Omental fat pad (tissue), 4 donors: Measurements from ENCODE around the gene SMAD6. TPM values are rescaled to one million over a fixed set of nuclear protein-coding genes. Genes with fewer than 3 reads are reported as not detected.

Experiments used
- ATAC-seq: fragments of 150-250 bp; one replicate; pipeline ENCODE4 v1.9.1; 2016; ENCODE audit warnings: mild to moderate bottlenecking, moderate library complexity; ENCODE audit not compliant: low FRiP score
- DNase-seq: peaks from one replicate; pipeline ENCODE4 v3.0.0-alpha.2; 2019; ENCODE audit warnings: low spot score
- total RNA-seq, 4 donors: library from RNA; depleted of rRNA; stranded (reverse); fragments of >200 nt; gene quantifications; one replicate each; pipeline ENCODE4 v1.1.0, GENCODE V29; 2016
- TF ChIP-seq, protein P1 (sequence below), 3 donors: fragments of 450-650 bp; IDR thresholded peaks; one replicate each; pipeline ENCODE4 v1.5.1; 2016 to 2017; ENCODE audit warnings: antibody characterized with exemption in 3 of 3, mild to moderate bottlenecking in 3 of 3, moderate library complexity in 2 of 3

SMAD6 gene
- total RNA-seq, 4 donors from 2014 or later, result 15.6 to 44.9 (median 23.8) TPM

DNA sequence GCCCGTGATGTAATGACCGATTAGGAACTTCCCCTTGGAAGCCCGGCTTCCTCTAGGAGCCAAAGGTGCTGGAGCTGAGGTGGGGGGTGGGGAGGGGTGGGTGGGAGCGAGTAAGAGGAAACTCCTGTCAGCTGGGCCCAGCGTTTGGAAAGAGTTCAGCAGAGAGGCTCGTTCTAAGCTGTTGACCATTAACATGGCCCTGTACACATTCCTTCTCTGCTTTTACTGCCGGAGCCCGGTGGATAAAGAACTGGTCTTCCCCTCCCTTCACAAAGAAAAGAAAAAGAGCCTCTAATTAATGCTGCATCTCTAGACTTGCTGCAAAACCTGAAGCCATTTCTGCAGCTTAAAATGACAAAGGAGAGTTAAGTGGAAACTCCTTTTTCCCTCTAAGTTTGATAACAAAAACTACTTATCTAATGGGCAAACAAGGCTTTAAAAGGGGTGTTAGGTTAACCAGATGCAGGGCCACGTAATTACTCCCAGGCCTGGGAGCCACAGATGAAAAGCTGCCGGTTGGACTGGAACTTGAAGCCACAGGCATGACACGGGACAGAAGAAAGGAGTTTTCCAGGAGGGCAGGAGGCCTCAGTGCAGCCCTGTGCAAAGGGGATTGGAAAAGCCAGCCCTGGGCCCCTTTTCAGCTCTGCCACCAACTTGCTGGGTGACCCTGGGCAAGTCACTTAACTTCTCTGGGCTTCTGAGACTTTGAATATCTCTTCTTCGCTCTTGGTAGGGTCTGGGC lies 71.3 kb downstream of the SMAD6 start:
- DNase-seq (no peak), ATAC-seq (no peak)
- TF ChIP-seq, protein P1, sequence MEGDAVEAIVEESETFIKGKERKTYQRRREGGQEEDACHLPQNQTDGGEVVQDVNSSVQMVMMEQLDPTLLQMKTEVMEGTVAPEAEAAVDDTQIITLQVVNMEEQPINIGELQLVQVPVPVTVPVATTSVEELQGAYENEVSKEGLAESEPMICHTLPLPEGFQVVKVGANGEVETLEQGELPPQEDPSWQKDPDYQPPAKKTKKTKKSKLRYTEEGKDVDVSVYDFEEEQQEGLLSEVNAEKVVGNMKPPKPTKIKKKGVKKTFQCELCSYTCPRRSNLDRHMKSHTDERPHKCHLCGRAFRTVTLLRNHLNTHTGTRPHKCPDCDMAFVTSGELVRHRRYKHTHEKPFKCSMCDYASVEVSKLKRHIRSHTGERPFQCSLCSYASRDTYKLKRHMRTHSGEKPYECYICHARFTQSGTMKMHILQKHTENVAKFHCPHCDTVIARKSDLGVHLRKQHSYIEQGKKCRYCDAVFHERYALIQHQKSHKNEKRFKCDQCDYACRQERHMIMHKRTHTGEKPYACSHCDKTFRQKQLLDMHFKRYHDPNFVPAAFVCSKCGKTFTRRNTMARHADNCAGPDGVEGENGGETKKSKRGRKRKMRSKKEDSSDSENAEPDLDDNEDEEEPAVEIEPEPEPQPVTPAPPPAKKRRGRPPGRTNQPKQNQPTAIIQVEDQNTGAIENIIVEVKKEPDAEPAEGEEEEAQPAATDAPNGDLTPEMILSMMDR (IDR thresholded peaks at IDR 0.05), result no peak

DNA sequence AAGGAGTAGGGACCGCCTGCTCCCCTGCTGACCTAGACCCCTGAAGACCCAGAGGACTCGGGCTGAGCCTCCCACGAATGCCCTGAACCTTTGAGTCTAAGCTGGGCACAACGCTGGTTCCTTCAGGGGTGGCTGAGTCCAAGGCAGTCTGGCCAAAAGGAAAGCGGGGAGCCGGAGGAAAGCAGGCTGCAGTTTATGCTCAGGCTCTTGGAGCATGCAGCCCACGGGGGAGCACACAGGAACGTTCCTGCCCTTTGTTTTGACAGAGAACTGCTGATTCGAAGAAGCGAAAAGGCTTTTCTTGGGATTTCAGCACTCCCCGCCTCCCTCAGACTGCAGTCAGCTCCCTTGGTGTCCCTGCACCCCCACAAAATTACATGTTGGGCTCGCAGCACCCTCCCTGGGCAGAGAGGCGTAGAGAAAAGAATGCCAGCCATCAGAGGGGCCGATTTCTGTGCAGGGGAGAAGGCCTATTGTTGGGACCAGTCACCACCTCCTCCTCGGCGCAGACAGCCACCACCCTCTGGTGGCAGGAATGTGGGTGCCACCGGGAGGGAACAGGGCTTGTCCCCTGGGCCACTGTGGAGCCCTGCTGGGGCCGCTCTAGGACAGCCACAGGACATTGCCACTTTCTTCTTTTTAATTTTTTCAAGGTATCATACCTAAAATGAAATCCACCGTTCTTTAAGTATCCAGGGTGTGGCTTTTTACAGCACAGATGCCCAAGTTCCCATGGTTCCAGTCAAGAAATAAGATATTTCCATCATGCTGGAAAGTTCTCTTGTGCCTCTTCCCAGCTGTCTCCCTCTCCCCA lies 72.2 kb downstream of the SMAD6 start:
- TF ChIP-seq, protein P1 (IDR thresholded peaks at IDR 0.05), result peak in 2 of 3 donors; percentile 83 to 98
- peak; percentile 88 for ATAC-seq

DNA sequence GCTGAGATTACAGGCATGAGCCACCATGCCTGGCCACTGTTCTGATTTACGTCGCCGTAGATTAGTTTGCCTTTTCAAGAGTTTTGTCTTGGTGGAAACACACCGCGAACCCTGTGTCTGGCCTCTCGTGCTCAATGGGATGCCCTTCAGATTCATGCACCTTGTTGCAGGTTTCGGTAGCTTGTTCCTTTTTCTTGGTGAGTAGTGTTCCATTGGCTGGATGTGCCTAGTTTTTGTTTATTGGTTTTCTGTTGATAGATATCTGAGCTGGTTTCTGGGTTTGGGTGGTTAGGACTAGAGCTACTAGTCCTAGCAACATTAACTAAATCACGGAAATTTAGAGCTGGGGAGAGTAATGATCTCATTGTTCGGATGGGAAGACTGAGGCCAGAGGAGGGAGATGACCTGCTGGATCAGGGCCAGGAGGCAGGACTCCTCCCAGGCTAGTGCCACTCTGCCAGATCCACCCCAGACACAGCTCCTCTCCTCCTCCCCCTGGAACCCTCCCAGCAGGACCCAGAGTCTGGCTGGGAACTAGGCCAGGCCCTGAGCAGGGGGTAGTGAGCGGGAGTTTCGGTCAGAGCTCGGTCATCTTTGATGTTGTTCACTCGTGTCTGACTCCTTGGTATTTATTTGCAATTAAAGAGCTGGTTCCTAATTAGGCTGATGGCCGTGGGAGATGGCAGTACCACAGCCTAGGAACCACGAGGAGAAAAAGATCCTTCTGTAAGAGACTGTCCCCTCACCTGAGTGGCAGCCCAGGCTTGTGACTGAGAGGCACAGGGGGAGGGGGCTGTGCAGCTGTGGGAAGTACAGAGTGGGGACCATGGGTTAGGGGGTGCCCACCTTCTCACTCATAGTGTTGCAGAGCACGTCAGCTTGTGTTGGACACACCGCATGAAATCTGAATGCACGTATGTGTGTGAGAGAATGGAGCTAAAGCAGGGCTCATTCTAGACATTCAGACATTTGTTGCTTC lies 73.4 kb downstream of the SMAD6 start:
- ATAC-seq (no peak), DNase-seq (no peak)
- TF ChIP-seq, protein P1 (IDR thresholded peaks at IDR 0.05), result no peak

More for the DNA sequence above, 72.2 kb downstream of the SMAD6 start:
- peak; percentile 78 for DNase-seq

DNA sequence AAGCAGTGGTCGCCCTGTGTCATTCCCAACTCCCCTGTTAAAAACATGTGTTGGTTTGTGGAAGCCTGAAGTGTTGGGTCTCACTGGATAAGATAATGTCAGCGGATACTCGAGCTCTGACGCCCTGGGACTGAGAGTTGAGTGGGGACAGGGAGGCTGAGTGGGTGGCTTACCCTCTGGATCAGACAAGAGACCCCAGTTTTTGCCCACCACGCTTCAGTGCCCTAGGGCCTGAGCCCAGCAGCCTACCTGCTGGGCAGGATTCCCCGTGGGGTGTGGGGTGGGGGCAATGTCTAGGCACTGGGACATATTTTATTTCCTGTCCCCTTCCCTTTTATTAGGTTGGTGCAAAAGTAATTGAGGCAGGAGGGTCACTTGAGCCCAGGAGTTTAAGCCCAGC lies 75.0 kb downstream of the SMAD6 start:
- TF ChIP-seq, protein P1 (IDR thresholded peaks at IDR 0.05), result no peak
- ATAC-seq (no peak), DNase-seq (no peak)

DNA sequence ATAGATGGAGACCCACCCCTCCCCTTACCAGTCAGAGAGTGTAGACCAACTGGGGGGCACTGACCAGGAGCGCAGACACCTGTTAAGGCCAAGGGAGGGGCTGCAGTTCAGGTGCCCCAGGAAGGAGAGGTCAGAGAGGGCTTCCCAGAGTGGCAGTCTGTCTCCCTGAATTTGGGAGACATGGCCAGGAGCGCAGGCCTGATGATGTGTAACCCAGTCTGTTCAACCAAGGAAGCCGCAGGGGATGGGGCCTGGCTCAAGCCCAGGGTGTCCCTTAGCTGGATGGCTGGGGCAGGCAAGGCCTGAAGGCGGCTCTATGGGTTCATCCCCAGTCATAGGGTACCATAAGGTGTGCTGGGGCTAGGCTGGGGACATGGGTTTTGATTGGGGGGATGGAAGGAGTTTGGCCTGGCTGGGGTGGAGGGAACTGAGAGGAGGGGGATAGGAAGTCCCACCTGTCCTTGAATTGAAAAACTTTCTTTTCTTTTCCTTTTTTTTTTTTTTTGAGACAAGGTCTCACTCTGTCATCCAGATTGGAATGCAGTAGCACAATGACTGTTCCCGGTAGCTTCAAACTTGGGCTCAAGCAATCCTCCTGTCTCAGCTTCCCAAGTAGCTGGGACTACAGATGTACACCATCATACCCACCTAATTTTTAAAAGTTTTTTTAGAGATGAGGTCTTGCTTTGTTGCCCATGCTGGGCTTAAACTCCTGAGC lies 75.7 kb downstream of the SMAD6 start:
- no peak for DNase-seq

More for the DNA sequence above, 75.7 kb downstream of the SMAD6 start:
- ATAC-seq, result no peak
- TF ChIP-seq, protein P1 (IDR thresholded peaks at IDR 0.05), result no peak
